Mesenteric fat pad (tissue), 1 donor: ENCODE results near the gene OR8B12. TPM values are rescaled to one million over a fixed set of nuclear protein-coding genes. Genes with fewer than 3 reads are reported as not detected.

Experiments
- DNase-seq: peaks from one replicate; pipeline ENCODE4 v3.0.0-alpha.2; 2020; ENCODE audit warnings: low spot score
- long read RNA-seq: library from polyadenylated mRNA; unstranded; transcript quantifications from one replicate; pipeline ENCODE4 v2.0.0, GENCODE V29; 2020
- total RNA-seq: library from RNA; stranded (reverse); fragmentation: NEBNext Ultra II Directional; extraction: Animal tissue kit (Norgen Biotek cat#: 25700); gene quantifications from one replicate; pipeline ENCODE4 v1.2.1, GENCODE V29; 2021
- donor health status: DM: yes; HTN: yes; CAD: no.

OR8B12 gene
- not detected for total RNA-seq
- long read RNA-seq = 0 reads

GRCh38 chr11:124543554-124543953 lies at the start of gene OR8B12:
OR8B12 (minus strand) TSS chr11:124543654; CDS start chr11:124543654, 0 bp downstream.
- DNase-seq = no peak

GRCh38 chr11:124592627-124593026 lies 49.2 kb upstream of the OR8B12 start:
- no peak for DNase-seq

- DNase-seq = no peak
Observed at GRCh38 chr11:124591430-124591829, 48.0 kb upstream of the OR8B12 start.

GRCh38 chr11:124586238-124586860 lies 42.9 kb upstream of the OR8B12 start:
- DNase-seq = no peak

- DNase-seq = no peak
Observed at GRCh38 chr11:124584681-124585372, 41.4 kb upstream of the OR8B12 start.

- no peak for DNase-seq
Observed at GRCh38 chr11:124583781-124584180, 40.3 kb upstream of the OR8B12 start.

GRCh38 chr11:124582565-124582964 lies 39.1 kb upstream of the OR8B12 start:
- DNase-seq = no peak

GRCh38 chr11:124581817-124582216 lies 38.4 kb upstream of the OR8B12 start:
- DNase-seq = no peak

- DNase-seq = no peak
Observed at GRCh38 chr11:124578761-124579160, 35.3 kb upstream of the OR8B12 start.

GRCh38 chr11:124577716-124578427 lies 34.4 kb upstream of the OR8B12 start:
- no peak for DNase-seq

GRCh38 chr11:124570160-124570559 lies 26.7 kb upstream of the OR8B12 start:
- DNase-seq = no peak

- DNase-seq = no peak
Observed at GRCh38 chr11:124569697-124570096, 26.2 kb upstream of the OR8B12 start, which contains the start of gene OR8A1. OR8A1 (plus strand) TSS chr11:124569997; CDS start chr11:124570120, 123 bp downstream.

- DNase-seq = no peak
Observed at GRCh38 chr11:124556828-124557227, 13.4 kb upstream of the OR8B12 start.

GRCh38 chr11:124551987-124552386 lies 8.5 kb upstream of the OR8B12 start:
- DNase-seq = no peak

- no peak for DNase-seq
Observed at GRCh38 chr11:124551189-124551588, 7.7 kb upstream of the OR8B12 start.

- DNase-seq = no peak
Observed at GRCh38 chr11:124543145-124543544, 309 bp downstream of the OR8B12 start.

- DNase-seq = no peak
Observed at GRCh38 chr11:124541204-124541603, 2.2 kb downstream of the OR8B12 start.

- DNase-seq = no peak
Observed at GRCh38 chr11:124538019-124538418, 5.4 kb downstream of the OR8B12 start.

GRCh38 chr11:124536520-124536919 lies 6.9 kb downstream of the OR8B12 start:
- no peak for DNase-seq

- no peak for DNase-seq
Observed at GRCh38 chr11:124535552-124536232, 7.8 kb downstream of the OR8B12 start.

- no peak for DNase-seq
Observed at GRCh38 chr11:124534051-124534450, 9.4 kb downstream of the OR8B12 start.

GRCh38 chr11:124533626-124534025 lies 9.8 kb downstream of the OR8B12 start:
- no peak for DNase-seq
